ENCODE measurements around the gene MS4A4E.

Gene MS4A4E

DNA sequence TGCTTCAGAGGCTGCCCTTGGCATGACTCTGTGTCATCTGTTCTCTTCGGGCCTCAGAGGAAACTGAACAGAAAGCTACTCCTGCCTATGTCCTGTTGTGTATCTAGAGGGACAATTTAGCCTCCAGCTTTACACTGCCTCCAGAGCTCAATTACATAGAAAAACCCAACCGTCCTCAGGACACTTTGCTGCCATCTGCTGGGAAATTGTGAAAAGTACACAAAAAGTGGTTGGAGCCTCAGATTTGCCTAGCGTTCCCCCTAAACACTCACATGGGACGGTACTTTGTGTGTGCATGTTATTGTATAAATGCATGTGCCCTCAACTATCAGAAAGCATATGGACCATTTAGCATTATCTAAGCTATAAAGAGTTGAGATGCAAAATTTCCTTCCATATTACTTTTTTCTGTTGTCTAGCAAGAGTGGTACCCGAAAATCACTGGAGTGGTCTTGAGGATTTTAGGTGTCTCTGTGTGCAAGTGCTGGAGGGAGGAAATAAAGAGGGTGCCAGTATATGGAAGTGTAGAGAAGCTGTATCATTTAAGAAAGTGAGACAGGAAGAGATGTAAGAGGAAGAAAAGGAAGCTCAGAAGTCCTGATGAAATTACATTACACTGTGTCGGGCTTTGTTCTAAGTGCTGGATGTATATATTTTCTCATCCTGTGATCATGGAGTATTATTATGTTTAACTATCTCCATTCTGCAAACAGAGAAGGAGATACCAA, 8.7 kb upstream of the MS4A4E start:
- TF ChIP-seq, protein P1, sequence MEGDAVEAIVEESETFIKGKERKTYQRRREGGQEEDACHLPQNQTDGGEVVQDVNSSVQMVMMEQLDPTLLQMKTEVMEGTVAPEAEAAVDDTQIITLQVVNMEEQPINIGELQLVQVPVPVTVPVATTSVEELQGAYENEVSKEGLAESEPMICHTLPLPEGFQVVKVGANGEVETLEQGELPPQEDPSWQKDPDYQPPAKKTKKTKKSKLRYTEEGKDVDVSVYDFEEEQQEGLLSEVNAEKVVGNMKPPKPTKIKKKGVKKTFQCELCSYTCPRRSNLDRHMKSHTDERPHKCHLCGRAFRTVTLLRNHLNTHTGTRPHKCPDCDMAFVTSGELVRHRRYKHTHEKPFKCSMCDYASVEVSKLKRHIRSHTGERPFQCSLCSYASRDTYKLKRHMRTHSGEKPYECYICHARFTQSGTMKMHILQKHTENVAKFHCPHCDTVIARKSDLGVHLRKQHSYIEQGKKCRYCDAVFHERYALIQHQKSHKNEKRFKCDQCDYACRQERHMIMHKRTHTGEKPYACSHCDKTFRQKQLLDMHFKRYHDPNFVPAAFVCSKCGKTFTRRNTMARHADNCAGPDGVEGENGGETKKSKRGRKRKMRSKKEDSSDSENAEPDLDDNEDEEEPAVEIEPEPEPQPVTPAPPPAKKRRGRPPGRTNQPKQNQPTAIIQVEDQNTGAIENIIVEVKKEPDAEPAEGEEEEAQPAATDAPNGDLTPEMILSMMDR (IDR thresholded peaks at IDR 0.05): no peak

DNA sequence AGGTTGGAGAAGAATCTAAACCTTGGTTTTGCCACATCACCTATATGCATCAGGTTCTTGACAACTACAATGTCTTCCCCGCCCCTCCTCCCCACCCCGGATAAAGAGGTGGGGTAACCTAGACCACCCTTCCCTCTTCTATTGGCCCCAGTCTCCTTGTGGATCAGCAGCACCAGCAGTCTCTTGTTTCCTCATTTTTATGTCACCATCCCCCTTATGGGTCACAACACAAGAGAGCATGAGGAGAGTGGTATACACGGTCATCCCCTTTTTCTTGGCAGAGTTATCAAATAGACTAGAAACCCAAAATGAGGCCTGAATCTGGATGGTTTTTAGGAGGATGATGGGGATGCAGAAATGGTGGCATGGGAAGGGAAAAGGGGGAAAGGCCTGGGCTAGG, 1.2 kb downstream of the MS4A4E start:
- TF ChIP-seq, protein P1 (IDR thresholded peaks at IDR 0.05): no peak

DNA sequence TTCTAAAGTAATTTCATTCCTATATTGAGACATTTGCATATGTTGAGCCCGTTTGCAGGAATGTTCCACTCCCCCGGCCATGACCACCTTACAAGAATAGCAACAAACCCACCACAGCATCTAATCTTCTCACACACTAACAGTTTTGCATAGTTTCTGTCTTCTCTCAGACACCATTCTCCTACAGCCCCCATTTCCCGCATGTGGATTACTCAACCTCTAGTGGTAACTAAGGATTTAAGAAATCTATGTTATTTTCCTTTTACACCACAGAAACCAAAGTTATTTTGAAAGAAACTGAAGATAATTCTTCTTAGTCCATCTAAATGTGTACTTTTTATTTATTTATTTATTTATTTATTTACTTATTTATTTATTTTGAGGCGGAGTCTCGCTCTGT, 2.3 kb downstream of the MS4A4E start:
- TF ChIP-seq, protein P1 (IDR thresholded peaks at IDR 0.05): no peak

DNA sequence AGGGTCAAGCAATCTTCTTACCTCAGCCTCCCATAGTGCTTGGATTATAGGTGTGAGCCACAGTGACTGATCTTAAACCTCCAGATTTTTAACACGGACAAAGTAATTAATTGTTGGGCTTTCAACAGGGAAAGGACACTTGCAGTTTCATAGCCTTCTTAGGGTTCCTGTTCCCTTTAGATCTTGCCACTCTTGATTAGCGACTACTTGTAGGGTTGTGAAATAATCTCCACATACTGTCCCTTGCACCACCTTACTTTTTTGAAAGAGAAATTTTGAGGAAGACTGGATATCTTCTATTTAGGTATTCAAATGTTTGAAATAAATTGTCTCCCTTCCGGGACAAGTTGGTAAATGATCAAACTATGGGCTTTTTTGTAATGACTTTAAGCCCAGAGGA, 7.6 kb downstream of the MS4A4E start:
- TF ChIP-seq, protein P1 (IDR thresholded peaks at IDR 0.05): no peak

DNA sequence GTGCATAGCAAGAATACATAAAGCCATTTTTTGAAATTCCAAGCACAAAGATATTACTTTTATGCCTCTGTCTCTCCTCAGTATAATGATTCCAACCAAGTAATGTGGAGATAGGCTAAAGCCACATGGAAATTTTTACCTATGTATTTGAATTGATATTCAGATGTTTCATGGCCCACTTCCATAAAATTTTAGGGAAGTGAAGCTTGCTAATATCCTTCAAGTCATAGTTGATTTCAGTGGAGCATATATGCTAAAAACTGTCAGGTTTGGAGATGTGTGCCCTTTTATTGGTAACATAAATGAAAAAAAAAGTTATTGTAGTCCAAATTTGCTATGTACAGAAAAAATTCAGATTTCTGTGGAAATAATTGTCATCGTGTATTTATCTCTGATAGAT, 12.3 kb downstream of the MS4A4E start:
- TF ChIP-seq, protein P1 (IDR thresholded peaks at IDR 0.05): no peak

DNA sequence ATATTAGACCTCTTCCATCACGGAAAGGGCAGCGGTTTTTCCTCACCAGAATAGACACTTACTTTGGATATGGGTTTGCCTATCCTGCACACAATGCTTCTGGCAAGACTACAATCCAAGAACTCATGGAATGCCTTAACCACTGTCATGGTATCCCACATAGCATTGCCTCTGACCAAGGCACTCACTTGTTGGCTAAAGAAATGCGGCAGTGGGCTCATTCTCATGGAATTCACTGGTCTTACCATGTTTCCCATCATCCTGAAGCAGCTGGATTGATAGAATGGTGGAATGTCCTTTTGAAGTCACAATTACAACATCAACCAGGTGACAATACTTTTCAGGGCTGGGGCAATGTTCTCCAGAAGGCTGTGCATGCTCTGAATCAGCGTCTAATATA, 20.8 kb downstream of the MS4A4E start:
- TF ChIP-seq, protein P1 (IDR thresholded peaks at IDR 0.05): no peak

DNA sequence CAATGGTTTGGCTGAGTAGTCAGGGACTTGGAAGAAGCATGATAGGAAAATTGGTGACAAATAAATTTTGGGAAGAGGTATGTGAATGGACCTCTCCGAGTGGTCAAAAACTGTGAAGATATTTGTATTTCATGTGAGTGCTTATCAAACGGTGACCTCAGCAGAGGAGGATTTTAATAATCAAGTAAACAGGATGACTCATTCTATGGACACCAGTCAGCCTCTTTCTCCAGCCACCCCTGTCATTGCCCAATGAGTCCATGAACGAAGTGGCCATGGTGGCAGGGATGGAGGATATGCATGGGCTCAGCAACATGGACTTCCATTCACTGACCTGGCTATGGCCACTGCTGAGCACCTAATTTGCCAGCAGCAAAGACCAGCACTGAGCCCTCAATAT, 21.2 kb downstream of the MS4A4E start:
- TF ChIP-seq, protein P1 (IDR thresholded peaks at IDR 0.05): no peak

DNA sequence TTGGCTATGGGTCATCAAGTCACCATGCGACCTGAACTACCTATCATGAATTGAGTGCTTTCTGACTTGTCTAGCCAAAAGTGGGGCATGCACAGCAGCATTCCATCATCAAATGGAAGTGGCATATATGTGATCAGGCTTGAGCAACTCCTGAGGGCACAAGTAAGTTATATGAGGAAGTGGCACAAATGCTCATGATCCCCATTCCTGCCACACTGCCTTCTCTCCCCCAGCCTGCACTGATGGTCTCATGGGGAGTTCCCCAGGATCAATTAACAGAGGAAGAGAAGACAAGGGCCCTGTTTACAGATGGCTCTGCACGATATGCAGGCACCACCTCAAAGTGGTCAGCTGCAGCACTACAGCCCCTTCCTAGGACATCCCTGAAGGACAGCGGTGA, 21.8 kb downstream of the MS4A4E start:
- TF ChIP-seq, protein P1 (IDR thresholded peaks at IDR 0.05): no peak
